H1 (cell line): ENCODE measurements around the gene KCNQ1. TPM values are rescaled to one million over a fixed set of nuclear protein-coding genes. Genes with fewer than 3 reads are reported as not detected.

Source experiments
- ASH2L ChIP-seq: fragments of 200-600, 300-600 bp; sonication (generic); IDR thresholded peaks from one replicate; pipeline ENCODE4 v1.7.1; 2017; ENCODE audit warnings: low read length
- CBX8 ChIP-seq: fragments of 300-800, 300-1000 bp; sonication (generic); IDR thresholded peaks from 2 replicates; pipeline ENCODE4 v1.7.1; 2016; ENCODE audit warnings: low read depth, low read length, borderline replicate concordance
- CTCF ChIP-seq, 3 experiments: IDR thresholded peaks; 1 replicate in 2 of 3; 2 replicates in 1 of 3; pipeline versions ENCODE4 v1.5.1 to v1.6.1; 2011; ENCODE audit warnings: low read length in 3 of 3, mild to moderate bottlenecking in 3 of 3, inconsistent platforms in 2 of 3, low read depth in 1 of 3, moderate library complexity in 1 of 3; ENCODE audit not compliant: insufficient read depth in 1 of 3; ENCODE audit errors: control extremely low read depth in 1 of 3
- E2F6 ChIP-seq: IDR thresholded peaks from 2 replicates; pipeline ENCODE4 v1.6.1; 2012; ENCODE audit warnings: inconsistent platforms
- EP300 ChIP-seq, 2 experiments: IDR thresholded peaks; 1 replicate in 1 of 2; 2 replicates in 1 of 2; pipeline ENCODE4 v1.6.1; 2011 to 2012; ENCODE audit warnings: low read depth in 2 of 2, low read length in 2 of 2, mild to moderate bottlenecking in 2 of 2, borderline replicate concordance in 1 of 2, inconsistent platforms in 1 of 2, moderate library complexity in 1 of 2
- GABPA ChIP-seq: IDR thresholded peaks from 2 replicates; pipeline ENCODE4 v1.6.1; 2011; ENCODE audit warnings: mild to moderate bottlenecking, low read length, moderate library complexity, borderline replicate concordance; ENCODE audit not compliant: insufficient read depth
- NRF1 ChIP-seq: IDR thresholded peaks from 2 replicates; pipeline ENCODE4 v1.6.1; 2011; ENCODE audit warnings: mild to moderate bottlenecking, low read depth, low read length, improper control_type of control experiment
- POU5F1 ChIP-seq: IDR thresholded peaks from 2 replicates; pipeline ENCODE4 v1.6.1; 2011; ENCODE audit warnings: low read depth, mild to moderate bottlenecking, low read length, moderate library complexity
- RBBP5 ChIP-seq: IDR thresholded peaks from 2 replicates; pipeline ENCODE4 v1.7.1; 2012; ENCODE audit warnings: low read depth, mild to moderate bottlenecking, inconsistent platforms, low read length, moderate library complexity, borderline replicate concordance
- SAP30 ChIP-seq: fragments of 300-600 bp; sonication (generic); IDR thresholded peaks from 2 replicates; pipeline ENCODE4 v1.7.1; 2012; ENCODE audit warnings: low read length, moderate library complexity, mild to moderate bottlenecking, inconsistent platforms; ENCODE audit not compliant: insufficient read depth, insufficient replicate concordance
- TCF12 ChIP-seq: IDR thresholded peaks from 2 replicates; pipeline ENCODE4 v1.6.1; 2011; ENCODE audit warnings: low read depth, mild to moderate bottlenecking, low read length
- polyA plus RNA-seq, 7 experiments: library from polyadenylated mRNA; depleted of rRNA in 3 of 7; stranded (reverse) in 5 of 7; unstranded in 2 of 7; fragments of >200 nt in 5 of 7; fragments of 200-250 nt in 2 of 7; gene quantifications; 1 replicate in 5 of 7; 2 replicates in 1 of 7; 4 replicates in 1 of 7; pipeline versions ENCODE4 v1.2.1 to v1.2.3, GENCODE V29; 2011 to 2013; ENCODE audit warnings: missing spikeins in 2 of 7, mixed read lengths in 2 of 7
- total RNA-seq: library from RNA; stranded (reverse); fragmentation: NEBNext Ultra II Directional; extraction: Animal tissue kit (Norgen Biotek cat#: 25700); gene quantifications from 2 replicates; pipeline ENCODE4 v1.2.1, GENCODE V29; 2021

KCNQ1 gene
- total and polyA plus RNA-seq, 2 of the 8 experiments (the other 6 are each of a cell fraction or from before 2014, with no cell fraction given): 1.9 to 2.0 TPM

GRCh38 chr11:2841411-2842190 is 396.8 kb downstream of the KCNQ1 start (continued):
- TF ChIP-seq CTCF (IDR thresholded peaks at IDR 0.05; ENCODE audit: control extremely low read depth in 1 of 3, insufficient read depth in 1 of 3, low read depth in 1 of 3, low read length in 3 of 3): no peak
- TF ChIP-seq RBBP5: no peak
- no peak for TF ChIP-seq EP300 (IDR thresholded peaks at IDR 0.05; ENCODE audit: borderline replicate concordance in 1 of 2, low read depth in 2 of 2, low read length in 2 of 2)
- no peak for TF ChIP-seq SAP30
- no peak for TF ChIP-seq ASH2L
- no peak for TF ChIP-seq TCF12
- no peak for TF ChIP-seq E2F6
- TF ChIP-seq CBX8: no peak
- TF ChIP-seq GABPA: no peak
- no peak for TF ChIP-seq NRF1
- no peak for TF ChIP-seq POU5F1
